GM19035 (cell line): ENCODE data around the gene MXRA5.
"Not testable (repeated sequence)": the region's sequence is repeated elsewhere in the genome, so short reads cannot be mapped to it uniquely, and the experiment has no call there.

Source experiments
- ATAC-seq: cut with Tn5 transposase; IDR thresholded peaks from one replicate; pipeline ENCODE4 v1.9.1; 2021; ENCODE audit not compliant: unreplicated experiment

MXRA5 gene

GRCh38 chrX:3345281-3346191 is 916 bp downstream of the MXRA5 start:
- no peak for ATAC-seq

- ATAC-seq = not testable (repeated sequence)
Measured at GRCh38 chrX:3343569-3343968, 2.9 kb downstream of the MXRA5 start.

- no peak for ATAC-seq
Measured at GRCh38 chrX:3340016-3340415, 6.4 kb downstream of the MXRA5 start.

- no peak for ATAC-seq
Measured at GRCh38 chrX:3326681-3327080, 19.8 kb downstream of the MXRA5 start.

GRCh38 chrX:3320471-3321046 is 25.9 kb downstream of the MXRA5 start:
- no peak for ATAC-seq

GRCh38 chrX:3317191-3317718 is 29.2 kb downstream of the MXRA5 start:
- ATAC-seq = no peak

- ATAC-seq = no peak
Measured at GRCh38 chrX:3312109-3312508, 34.3 kb downstream of the MXRA5 start.

GRCh38 chrX:3307881-3308280 is 38.6 kb downstream of the MXRA5 start:
- no peak for ATAC-seq

GRCh38 chrX:3299636-3300035 is 46.8 kb downstream of the MXRA5 start:
- ATAC-seq = no peak

GRCh38 chrX:3295731-3296130 is 50.7 kb downstream of the MXRA5 start:
- ATAC-seq = no peak

GRCh38 chrX:3293251-3293650 is 53.2 kb downstream of the MXRA5 start:
- ATAC-seq = no peak

- ATAC-seq = no peak
Measured at GRCh38 chrX:3290561-3290960, 55.9 kb downstream of the MXRA5 start.

- ATAC-seq = no peak
Measured at GRCh38 chrX:3286196-3286945, 60.1 kb downstream of the MXRA5 start.

GRCh38 chrX:3280706-3281105 is 65.7 kb downstream of the MXRA5 start:
- ATAC-seq = no peak

- ATAC-seq = not testable (repeated sequence)
Measured at GRCh38 chrX:3273668-3274067, 72.8 kb downstream of the MXRA5 start.

- no peak for ATAC-seq
Measured at GRCh38 chrX:3271834-3272186, 74.6 kb downstream of the MXRA5 start.

- ATAC-seq = no peak
Measured at GRCh38 chrX:3271183-3271833, 75.1 kb downstream of the MXRA5 start.

- no peak for ATAC-seq
Measured at GRCh38 chrX:3268829-3269228, 77.6 kb downstream of the MXRA5 start.

- no peak for ATAC-seq
Measured at GRCh38 chrX:3263681-3264126, 82.7 kb downstream of the MXRA5 start.

GRCh38 chrX:3262901-3263300 is 83.6 kb downstream of the MXRA5 start:
- no peak for ATAC-seq
